Pancreas (tissue), 10 donors: Measurements from ENCODE around the gene AFF3. TPM values are rescaled to one million over a fixed set of nuclear protein-coding genes. Genes with fewer than 3 reads are reported as not detected.

Source experiments
- ATAC-seq, 4 donors: fragments of 200-7000 bp; cut with Tn5 transposase; one replicate each; pipeline versions ENCODE4 v1.8.0 to v1.9.1; 2020; ENCODE audit warnings: mild to moderate bottlenecking in 4 of 4, moderate library complexity in 4 of 4
- DNase-seq, 6 donors: peaks; one replicate each; pipeline ENCODE4 v3.0.0-alpha.2; 2020
- FAIRE-seq: peaks from 2 replicates; lab custom pipeline; 2012; peaks lifted over from hg19 to GRCh38; lab: Jason Lieb, UNC
- H3K27ac ChIP-seq, 4 donors: fragments of 200-600 bp; sonication (generic); 1 replicate in 3 of 4; 2 replicates in 1 of 4; pipeline versions ENCODE4 v1.5.0 to v1.8.0; 2020
- H3K27me3 ChIP-seq, 4 donors: fragments of 200-600 bp; one replicate each; pipeline ENCODE4 v1.8.0; 2021
- H3K36me3 ChIP-seq, 3 donors: fragments of 200-600 bp; sonication (generic) in 1 of 3; one replicate each; pipeline versions ENCODE4 v1.5.0 to v1.8.0; 2020 to 2021
- H3K4me1 ChIP-seq, 3 donors: fragments of 200-600 bp; one replicate each; pipeline ENCODE4 v1.8.0; 2021
- H3K4me3 ChIP-seq, 4 donors: fragments of 200-600 bp; sonication (generic) in 2 of 4; one replicate each; pipeline versions ENCODE4 v1.5.0 to v1.8.0; 2020 to 2021
- H3K9me3 ChIP-seq, 4 donors: fragments of 200-600 bp; one replicate each; pipeline ENCODE4 v1.8.0; 2021
- CTCF ChIP-seq, 4 donors: fragments of 200-600 bp; sonication (generic) in 3 of 4; IDR thresholded peaks; one replicate each; pipeline versions ENCODE4 v1.5.0 to v1.8.0; 2021; ENCODE audit warnings: antibody characterized with exemption in 4 of 4
- WGBS, 2 donors: extraction: QIAGEN DNeasy Blood & Tissue Kit; methylation state at CpG; one replicate each; pipeline ENCODE4 v1.1.7; 2013; 5-methylcytosine and 5-hydroxymethylcytosine counted together
- intact Hi-C, 3 donors: fragments of 100-400 bp; cut with DNase I; formaldehyde crosslinking; loops; one replicate each; pipeline versions ENCODE4 v1.11.1 to v1.14.2; 2022
- polyA plus RNA-seq, 2 donors: library from polyadenylated mRNA; stranded (reverse); fragments of 200-250 nt; gene quantifications; one replicate each; pipeline ENCODE4 v1.2.3, GENCODE V29; 2013
- total RNA-seq, 6 donors: library from RNA; stranded (reverse); fragmentation: NEBNext Ultra II Directional in 4 of 6; extraction: Animal tissue kit (Norgen Biotek cat#: 25700) in 4 of 6; gene quantifications; one replicate each; pipeline versions ENCODE4 v1.2.1 to v1.2.4, GENCODE V29; 2021 to 2023
- donor health status: healthy with polysubstance abuse.
- donor health status: DM: no; HTN: no; CAD: no; lungs with moderate emphysema.
- donor health status: DM: no; HTN: no; CAD: no.
- donor health status: control.
- donor health status: control.
- donor health status: Bipolar disorder and iron deficiency.
- donor health status: DM: yes; HTN: yes; CAD: no.
- donor health status: DM: no; HTN: no; CAD: no.
- donor health status: DM: no; HTN: no; CAD: no.
- donor health status: DM: yes; HTN: yes; CAD: no.

The AFF3 gene
- total and polyA plus RNA-seq, 8 donors = 0.19 to 1.1 (median 0.54) TPM

DNA sequence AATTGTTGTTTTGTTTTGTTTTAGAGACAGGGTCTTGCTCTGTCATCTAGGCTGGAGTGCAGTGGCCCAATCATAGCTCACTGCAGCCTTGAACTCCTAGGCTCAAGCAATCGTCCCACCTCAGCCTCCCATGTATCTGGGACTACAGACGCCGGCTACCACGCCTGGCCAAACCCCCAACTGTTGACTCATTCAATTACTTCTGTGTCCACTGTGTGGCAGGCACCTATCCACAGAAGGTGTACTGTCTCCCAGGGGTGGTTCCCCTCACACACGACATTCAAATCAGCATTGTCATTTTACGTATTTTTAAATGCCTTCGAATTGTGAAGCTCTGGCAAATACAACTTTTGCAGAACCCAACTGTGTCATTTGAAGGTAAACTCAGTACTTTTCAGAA lies 464.6 kb downstream of the AFF3 start:
- 84 to 88% methylated on average over 7 of the region's 7 CpGs for WGBS, 2 donors
- Histone ChIP-seq H3K36me3 (no peaks in the 10 kb centered on the region), H3K27me3 (no peaks in the 10 kb centered on the region), H3K4me3 (no peak overlapping the region), H3K4me1 (peaks cover 0 to 4% (median 0%) of the 10 kb centered on the region in 3 donors), H3K9me3 (no peaks in the 10 kb centered on the region), H3K27ac (no peak overlapping the region)
- ATAC-seq (no peak), FAIRE-seq (no peak), DNase-seq (no peak)
- no peak for TF ChIP-seq CTCF (IDR thresholded peaks at IDR 0.05)
- intact Hi-C loops = no loop called here

DNA sequence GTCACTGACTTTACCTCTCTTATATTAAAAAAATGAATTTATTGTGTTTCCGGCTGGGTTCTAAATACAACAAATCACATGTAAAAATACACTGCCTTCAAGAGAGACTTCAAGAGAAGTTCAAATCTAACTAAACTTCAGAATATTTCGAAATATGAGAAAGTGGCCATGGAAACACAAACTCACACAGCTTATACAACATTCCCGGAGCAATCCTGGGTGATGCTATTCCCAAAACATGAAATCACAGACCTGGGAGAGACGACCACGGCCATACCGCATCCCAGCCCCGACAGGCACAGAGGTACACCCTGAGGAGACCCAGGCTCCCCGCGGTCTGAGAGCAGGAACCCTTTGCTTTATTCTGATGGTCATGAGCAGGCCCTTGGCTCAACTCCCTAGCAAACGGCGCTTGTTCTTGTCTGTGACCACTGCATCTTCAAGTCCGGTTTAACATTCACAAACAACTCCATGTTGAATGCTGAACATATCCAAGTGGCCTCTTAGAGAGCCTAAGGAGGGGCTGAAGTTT lies 467.2 kb downstream of the AFF3 start:
- H3K9me3 ChIP-seq = no peaks in the 10 kb centered on the region
- DNase-seq = no peak
- FAIRE-seq = no peak

DNA sequence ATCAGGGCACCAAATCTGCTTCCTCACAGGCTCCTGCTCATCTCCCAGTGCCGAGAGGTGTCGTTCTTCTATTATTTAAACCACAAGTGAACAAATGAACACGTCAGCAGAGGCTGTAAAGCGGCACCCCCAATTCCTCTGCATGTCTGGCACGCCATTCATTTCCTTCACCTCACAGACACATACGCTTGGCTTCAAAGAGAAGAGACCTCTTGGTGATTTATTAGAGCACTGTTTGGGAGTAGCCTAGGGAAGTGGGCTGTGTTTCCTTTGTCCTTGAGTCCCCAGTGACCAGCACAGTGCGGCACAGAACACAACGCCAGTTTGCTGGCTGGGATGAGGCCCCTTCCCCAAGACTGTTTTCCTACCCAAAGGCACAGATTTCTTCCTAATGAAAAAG lies 468.3 kb downstream of the AFF3 start:
- H3K4me3 ChIP-seq = no peak overlapping the region
- H3K36me3 ChIP-seq = no peaks in the 10 kb centered on the region
- H3K4me1 ChIP-seq = peaks cover 0 to 24% (median 9%) of the 10 kb centered on the region in 3 donors
- no peak for DNase-seq
- no peak for FAIRE-seq
- WGBS, 2 donors = 84 to 89% methylated on average over 8 of the region's 8 CpGs
- H3K27ac ChIP-seq = no peak overlapping the region
- intact Hi-C loops = no loop called here
- no peak for ATAC-seq
- no peaks in the 10 kb centered on the region for H3K27me3 ChIP-seq
- TF ChIP-seq CTCF (IDR thresholded peaks at IDR 0.05) = no peak
- no peaks in the 10 kb centered on the region for H3K9me3 ChIP-seq

More for the DNA sequence above, 467.2 kb downstream of the AFF3 start:
- ATAC-seq = no peak
- intact Hi-C loops = no loop called here
- Histone ChIP-seq H3K4me1 (peaks cover 0 to 24% (median 9%) of the 10 kb centered on the region in 3 donors), H3K27ac (no peak overlapping the region), H3K36me3 (no peaks in the 10 kb centered on the region), H3K27me3 (no peaks in the 10 kb centered on the region), H3K4me3 (no peak overlapping the region)
- WGBS, 2 donors = 86 to 88% methylated on average over 12 of the region's 12 CpGs
- no peak for TF ChIP-seq CTCF (IDR thresholded peaks at IDR 0.05)

DNA sequence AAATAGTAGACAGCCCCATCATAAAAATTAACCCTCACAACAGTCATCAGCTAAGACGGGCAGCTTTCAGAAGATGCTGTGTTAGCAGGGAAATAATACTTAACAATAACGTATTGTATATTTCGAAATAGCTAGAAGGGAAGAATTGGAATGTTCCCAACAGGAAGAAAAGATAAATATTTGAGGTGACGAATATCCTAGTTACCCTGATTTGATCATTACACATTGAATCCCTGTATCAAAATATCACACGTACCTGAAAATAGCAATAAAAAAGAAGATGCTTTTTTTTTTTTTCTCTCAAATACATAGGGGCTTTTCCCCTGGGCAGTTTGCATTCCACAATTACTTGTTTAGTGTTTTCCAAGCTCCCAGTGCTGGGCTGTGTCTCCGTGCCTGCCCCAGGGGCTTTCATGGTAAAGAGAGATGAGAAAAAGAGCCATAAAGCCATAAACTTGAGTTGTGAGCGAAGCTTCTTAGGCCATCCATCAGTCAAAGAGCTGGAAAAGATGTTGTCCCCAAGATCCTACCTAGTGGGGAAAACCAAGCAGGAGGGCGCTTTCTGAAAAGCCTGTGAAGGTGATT lies 469.5 kb downstream of the AFF3 start:
- peak in 3 of 4 donors; percentile 35 to 49 (median 46) for ATAC-seq
- intact Hi-C loops = no loop called here
- H3K27me3 ChIP-seq = no peaks in the 10 kb centered on the region
- no peak for DNase-seq
- WGBS, 2 donors = 42 to 43% methylated on average over 8 of the region's 8 CpGs
- FAIRE-seq = no peak
- H3K4me1 ChIP-seq = peaks cover 0 to 24% (median 9%) of the 10 kb centered on the region in 3 donors
- H3K4me3 ChIP-seq = no peak overlapping the region
- no peak for TF ChIP-seq CTCF (IDR thresholded peaks at IDR 0.05)
- no peaks in the 10 kb centered on the region for H3K36me3 ChIP-seq
- H3K9me3 ChIP-seq = no peaks in the 10 kb centered on the region
- H3K27ac ChIP-seq = peak overlapping the region in 2 of 4 donors; percentile 22 to 47
